Chondrocyte (in vitro differentiated cells): ENCODE results near the gene ZNF140. TPM values are rescaled to one million over a fixed set of nuclear protein-coding genes. Genes with fewer than 3 reads are reported as not detected.

Experiments used
- DNase-seq: peaks from one replicate; pipeline ENCODE4 v3.0.0; 2021; ENCODE audit warnings: mixed read lengths, low spot score
- H3K27ac Mint-ChIP-seq: one replicate; pipeline ENCODE4 v1.8.0; 2021; ENCODE audit warnings: mild to moderate bottlenecking, moderate library complexity, mixed read lengths; ENCODE audit not compliant: unreplicated experiment
- H3K27me3 Mint-ChIP-seq: 2 replicates; pipeline ENCODE4 v1.8.0; 2021; ENCODE audit warnings: low read depth, mixed read lengths
- H3K36me3 Mint-ChIP-seq: 2 replicates; pipeline ENCODE4 v1.8.0; 2021; ENCODE audit warnings: low read depth, mixed read lengths
- H3K4me1 Mint-ChIP-seq: 2 replicates; pipeline ENCODE4 v1.8.0; 2021; ENCODE audit warnings: low read depth, mild to moderate bottlenecking, mixed read lengths
- H3K4me3 Mint-ChIP-seq: one replicate; pipeline ENCODE4 v1.8.0; 2021; ENCODE audit warnings: mild to moderate bottlenecking, moderate library complexity, mixed read lengths; ENCODE audit not compliant: unreplicated experiment
- H3K9me3 Mint-ChIP-seq: 2 replicates; pipeline ENCODE4 v1.8.0; 2021; ENCODE audit warnings: low read depth, mixed read lengths
- total RNA-seq: library from RNA; stranded (reverse); gene quantifications from 3 replicates; pipeline ENCODE4 v1.2.1, GENCODE V29; 2021
- TF ChIP-seq, protein P1 (sequence below): fragments of 200-600 bp; sonication (generic); IDR thresholded peaks from 2 replicates; pipeline ENCODE4 v1.5.0; 2021; ENCODE audit warnings: antibody characterized with exemption, mild to moderate bottlenecking, moderate library complexity

The ZNF140 gene
- total RNA-seq, 1 donor from 2014 or later = 13.0 TPM

GRCh38 chr12:133130808-133131128 is 50.0 kb downstream of the ZNF140 start:
- H3K27me3 Mint-ChIP-seq = no peaks in the 10 kb centered on the region
- H3K36me3 Mint-ChIP-seq = peaks cover 38% of the 10 kb centered on the region
- DNase-seq = no peak
- H3K4me3 Mint-ChIP-seq = peak overlapping the region; percentile 96
- peaks cover 12% of the 10 kb centered on the region for H3K4me1 Mint-ChIP-seq
- peaks cover 41% of the 10 kb centered on the region for H3K9me3 Mint-ChIP-seq
- TF ChIP-seq, protein P1, sequence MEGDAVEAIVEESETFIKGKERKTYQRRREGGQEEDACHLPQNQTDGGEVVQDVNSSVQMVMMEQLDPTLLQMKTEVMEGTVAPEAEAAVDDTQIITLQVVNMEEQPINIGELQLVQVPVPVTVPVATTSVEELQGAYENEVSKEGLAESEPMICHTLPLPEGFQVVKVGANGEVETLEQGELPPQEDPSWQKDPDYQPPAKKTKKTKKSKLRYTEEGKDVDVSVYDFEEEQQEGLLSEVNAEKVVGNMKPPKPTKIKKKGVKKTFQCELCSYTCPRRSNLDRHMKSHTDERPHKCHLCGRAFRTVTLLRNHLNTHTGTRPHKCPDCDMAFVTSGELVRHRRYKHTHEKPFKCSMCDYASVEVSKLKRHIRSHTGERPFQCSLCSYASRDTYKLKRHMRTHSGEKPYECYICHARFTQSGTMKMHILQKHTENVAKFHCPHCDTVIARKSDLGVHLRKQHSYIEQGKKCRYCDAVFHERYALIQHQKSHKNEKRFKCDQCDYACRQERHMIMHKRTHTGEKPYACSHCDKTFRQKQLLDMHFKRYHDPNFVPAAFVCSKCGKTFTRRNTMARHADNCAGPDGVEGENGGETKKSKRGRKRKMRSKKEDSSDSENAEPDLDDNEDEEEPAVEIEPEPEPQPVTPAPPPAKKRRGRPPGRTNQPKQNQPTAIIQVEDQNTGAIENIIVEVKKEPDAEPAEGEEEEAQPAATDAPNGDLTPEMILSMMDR = no peak
- H3K27ac Mint-ChIP-seq = peak overlapping the region; percentile 98

DNA sequence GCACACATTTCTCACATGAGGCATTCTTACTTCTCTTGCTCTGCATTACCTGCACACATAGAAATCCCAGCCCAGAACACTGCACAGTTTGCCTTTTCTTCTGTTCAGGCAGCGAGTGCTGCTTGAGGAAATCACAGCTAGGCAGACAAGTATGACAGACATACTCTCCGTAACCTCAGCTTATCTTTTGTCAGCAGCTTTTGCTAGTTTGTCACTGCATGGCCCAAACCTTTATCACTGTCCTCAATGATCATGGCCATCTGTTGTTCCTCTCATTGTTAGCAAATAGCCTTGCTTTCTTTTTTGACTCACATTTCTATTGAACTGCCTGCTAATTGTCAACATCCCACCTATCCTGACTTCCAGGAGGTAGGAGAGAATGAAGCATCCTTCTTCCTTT is 55.0 kb downstream of the ZNF140 start:
- DNase-seq = no peak
- H3K4me3 Mint-ChIP-seq = no peak overlapping the region
- TF ChIP-seq, protein P1 = no peak
- peaks cover 66% of the 10 kb centered on the region for H3K9me3 Mint-ChIP-seq
- no peaks in the 10 kb centered on the region for H3K27me3 Mint-ChIP-seq
- H3K27ac Mint-ChIP-seq = no peak overlapping the region
- peaks cover 62% of the 10 kb centered on the region for H3K36me3 Mint-ChIP-seq
- H3K4me1 Mint-ChIP-seq = peaks cover 9% of the 10 kb centered on the region

GRCh38 chr12:133145981-133146380 is 65.3 kb downstream of the ZNF140 start:
- Mint-ChIP-seq H3K36me3 (peaks cover 72% of the 10 kb centered on the region), H3K27ac (no peak overlapping the region), H3K4me3 (no peak overlapping the region), H3K9me3 (peaks cover 62% of the 10 kb centered on the region), H3K4me1 (no peaks in the 10 kb centered on the region), H3K27me3 (no peaks in the 10 kb centered on the region)
- no peak for DNase-seq
- TF ChIP-seq, protein P1 = no peak

DNA sequence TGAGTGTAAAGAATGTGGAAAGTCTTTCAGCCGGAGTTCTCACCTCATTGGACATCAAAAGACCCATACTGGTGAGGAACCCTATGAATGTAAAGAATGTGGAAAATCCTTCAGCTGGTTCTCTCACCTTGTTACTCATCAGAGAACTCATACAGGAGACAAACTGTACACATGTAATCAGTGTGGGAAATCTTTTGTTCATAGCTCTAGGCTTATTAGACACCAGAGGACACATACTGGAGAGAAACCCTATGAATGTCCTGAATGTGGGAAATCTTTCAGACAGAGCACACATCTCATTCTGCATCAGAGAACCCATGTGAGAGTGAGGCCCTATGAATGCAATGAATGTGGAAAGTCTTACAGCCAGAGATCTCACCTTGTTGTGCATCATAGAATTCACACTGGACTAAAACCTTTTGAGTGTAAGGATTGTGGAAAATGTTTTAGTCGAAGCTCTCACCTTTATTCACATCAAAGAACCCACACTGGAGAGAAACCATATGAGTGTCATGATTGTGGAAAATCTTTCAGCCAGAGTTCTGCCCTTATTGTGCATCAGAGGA is 75.5 kb downstream of the ZNF140 start:
- no peaks in the 10 kb centered on the region for H3K4me1 Mint-ChIP-seq
- H3K9me3 Mint-ChIP-seq = peaks cover 86% of the 10 kb centered on the region
- TF ChIP-seq, protein P1 = no peak
- H3K36me3 Mint-ChIP-seq = peaks cover 83% of the 10 kb centered on the region
- no peak overlapping the region for H3K4me3 Mint-ChIP-seq
- no peak for DNase-seq
- no peaks in the 10 kb centered on the region for H3K27me3 Mint-ChIP-seq
- no peak overlapping the region for H3K27ac Mint-ChIP-seq

Other genes with a start within 250 kb of the ZNF140 start
- 49.6 to 58.9 TPM (median 56.2 TPM) in 3 replicates for gene CHFR, start 193.3 kb upstream of the ZNF140 start, total RNA-seq
- 17.1 to 26.3 TPM (median 18.1 TPM) in 3 replicates for gene ZNF605, start 124.6 kb upstream of the ZNF140 start, total RNA-seq
- 8.0 to 10.0 TPM (median 9.6 TPM) in 3 replicates for gene ZNF26, start 94.6 kb upstream of the ZNF140 start, total RNA-seq
- 32.0 to 42.0 TPM (median 33.2 TPM) in 3 replicates for gene ZNF84, start 43.4 kb upstream of the ZNF140 start, total RNA-seq
- 1.0 to 1.8 TPM (median 1.3 TPM) in 3 replicates for gene ZNF891, start 49.4 kb downstream of the ZNF140 start, total RNA-seq
- 9.2 to 12.5 TPM (median 11.4 TPM) in 3 replicates for gene ZNF10, start 49.7 kb downstream of the ZNF140 start, total RNA-seq
- 13.5 to 22.2 TPM (median 17.5 TPM) in 3 replicates for gene ZNF268, start 100.6 kb downstream of the ZNF140 start, total RNA-seq
- not detected in 3 replicates for gene ANHX, start 155.0 kb downstream of the ZNF140 start, total RNA-seq